MM.1S (cell line): Measurements from ENCODE around the gene SUPT3H.

Experiments used
- CTCF ChIP-seq: fragments of 300-600 bp; sonication (generic); IDR thresholded peaks from 2 replicates; pipeline ENCODE4 v1.5.1; 2016; ENCODE audit warnings: antibody characterized with exemption, low read length, mixed read lengths
- EZH2 ChIP-seq: fragments of 300-600 bp; sonication (generic); optimal IDR thresholded peaks from 2 replicates; pipeline ENCODE3; 2017; ENCODE audit warnings: low read depth, mild to moderate bottlenecking, antibody characterized with exemption, low read length, mixed read lengths
- EZH2phosphoT487 ChIP-seq: fragments of 300-600 bp; sonication (generic); IDR thresholded peaks from 2 replicates; pipeline ENCODE4 v1.6.1; 2018; ENCODE audit warnings: antibody characterized with exemption, low read length

GRCh38 chr6:45426251-45426650 lies 48.5 kb upstream of the SUPT3H start:
- TF ChIP-seq CTCF (no peak), EZH2phosphoT487 (no peak), EZH2 (no peak)
